K562 (cell line): ENCODE data around the gene TRIO. TPM values are rescaled to one million over a fixed set of nuclear protein-coding genes. Genes with fewer than 3 reads are reported as not detected.

Source experiments
- ATAC-seq: fragments of 200-7000 bp; cut with Tn5 transposase; 3 replicates; pipeline ENCODE4 v1.9.1; 2020; ENCODE audit warnings: moderate library complexity
- BruUV-seq: library from RNA; stranded (reverse); fragments of 400-500 nt; replicated peaks from 2 replicates; lab custom pipeline; 2021; lab: Mats Ljungman, UMichigan
- CTCF ChIA-PET: fragments of 300-600 bp; formaldehyde crosslinking; extraction: SDS; loops from one replicate; lab custom pipeline; 2021; ENCODE audit warnings: low intra/inter-chr PET ratio; lab: Yijun Ruan, JAX
- POLR2A ChIA-PET: fragments of 300-600, 350-650 bp; sonication (Branson Sonifier 250); formaldehyde crosslinking; extraction: SDS; loops from one replicate; lab custom pipeline; 2021; ENCODE audit warnings: antibody characterized with exemption, inconsistent platforms; lab: Yijun Ruan, JAX
- DNase-seq, 4 experiments: peaks; one replicate each; pipeline versions ENCODE4 v3.0.0 to v3.0.0-alpha.2; 2011 to 2018; ENCODE audit warnings: low spot score in 3 of 4, mixed read lengths in 3 of 4; ENCODE audit errors: extremely low read depth in 1 of 4
- FAIRE-seq: peaks from 2 replicates; lab custom pipeline; 2011; peaks lifted over from hg19 to GRCh38; lab: Jason Lieb, UNC
- H2AFZ ChIP-seq: 2 replicates; pipeline ENCODE4 v1.6.0; 2011; ENCODE audit warnings: low read depth, low read length, control low read depth, inconsistent platforms
- H3K27ac ChIP-seq: fragments of 200-600 bp; 3 replicates; pipeline ENCODE4 v1.8.0; 2011; ENCODE audit warnings: low read depth, mild to moderate bottlenecking, control low read depth, inconsistent platforms, low read length, moderate library complexity, mixed read lengths; ENCODE audit errors: extremely low read depth
- H3K27me3 ChIP-seq, 2 experiments: fragments of 300-600 bp in 1 of 2; 2 replicates in 1 of 2; 3 replicates in 1 of 2; pipeline versions ENCODE4 v1.6.0 to v1.8.0; 2011; ENCODE audit warnings: inconsistent platforms in 2 of 2, low read length in 2 of 2, mild to moderate bottlenecking in 1 of 2, mixed read lengths in 1 of 2, moderate library complexity in 1 of 2; ENCODE audit not compliant: control insufficient read depth in 2 of 2, insufficient read depth in 2 of 2
- H3K36me3 ChIP-seq: fragments of 300-600 bp; 3 replicates; pipeline ENCODE4 v1.8.0; 2011; ENCODE audit warnings: mild to moderate bottlenecking, low read length, inconsistent platforms; ENCODE audit not compliant: control insufficient read depth, insufficient read depth
- H3K4me1 ChIP-seq, 2 experiments: fragments of 200-600 bp in 1 of 2; replicated peaks in 1 of 2; 2 replicates in 1 of 2; 3 replicates in 1 of 2; pipeline versions ENCODE4 v1.5.1 to v1.8.0; 2011; ENCODE audit warnings: inconsistent platforms in 2 of 2, low read length in 2 of 2, mild to moderate bottlenecking in 1 of 2, mixed read lengths in 1 of 2, moderate library complexity in 1 of 2; ENCODE audit not compliant: control insufficient read depth in 2 of 2, insufficient read depth in 2 of 2
- H3K4me2 ChIP-seq: 2 replicates; pipeline ENCODE4 v1.6.1; 2011; ENCODE audit warnings: low read length, control low read depth, inconsistent platforms, mixed read lengths; ENCODE audit not compliant: insufficient read depth
- H3K4me3 ChIP-seq: fragments of 200-600 bp; sonication (generic), shearing (Covaris generic); 2 replicates; pipeline ENCODE4 v1.5.1; 2016; ENCODE audit warnings: control low read depth, inconsistent platforms
- H3K79me2 ChIP-seq: fragments of 200-600 bp; 3 replicates; pipeline ENCODE4 v1.8.0; 2011; ENCODE audit warnings: low read length, inconsistent platforms; ENCODE audit not compliant: control insufficient read depth, insufficient read depth
- H3K9ac ChIP-seq, 2 experiments: 2 replicates each; pipeline versions ENCODE4 v1.6.0 to v1.6.1; 2011; ENCODE audit warnings: low read depth in 2 of 2, low read length in 2 of 2, control low read depth in 1 of 2, inconsistent platforms in 1 of 2, mild to moderate bottlenecking in 1 of 2, mixed read lengths in 1 of 2; ENCODE audit not compliant: insufficient read depth in 1 of 2
- H3K9me1 ChIP-seq: one replicate; pipeline ENCODE4 v1.6.0; 2011; ENCODE audit warnings: inconsistent platforms, mild to moderate bottlenecking, low read length, moderate library complexity; ENCODE audit not compliant: control insufficient read depth, insufficient read depth
- H3K9me3 ChIP-seq: replicated peaks from 2 replicates; pipeline ENCODE4 v1.5.1; 2011; ENCODE audit warnings: low read depth, low read length, inconsistent platforms; ENCODE audit not compliant: control insufficient read depth, insufficient read depth
- H4K20me1 ChIP-seq: replicated peaks from 2 replicates; pipeline ENCODE4 v1.6.1; 2011; ENCODE audit warnings: low read length, inconsistent platforms, mixed read lengths; ENCODE audit not compliant: control insufficient read depth, insufficient read depth
- FIP1L1 ChIP-seq: fragments of 200-400 bp; formaldehyde crosslinking; IDR thresholded peaks from 2 replicates; pipeline ENCODE4 v1.6.1; 2018; ENCODE audit warnings: mild to moderate bottlenecking, low read depth, low read length; ENCODE audit not compliant: poor library complexity, severe bottlenecking
- FUS ChIP-seq: fragments of 200-400 bp; formaldehyde crosslinking; optimal IDR thresholded peaks from 2 replicates; pipeline ENCODE3; 2017; ENCODE audit warnings: low read depth, low read length
- GTF2E2 ChIP-seq: fragments of 200-800 bp; sonication (Bioruptor generic); IDR thresholded peaks from 2 replicates; pipeline ENCODE4 v1.6.1; 2016; ENCODE audit warnings: missing genetic modification characterization, missing compliant biosample characterization
- JUND ChIP-seq, 2 experiments: IDR thresholded peaks; 2 replicates in 1 of 2; 3 replicates in 1 of 2; pipeline ENCODE4 v1.6.1; 2011; ENCODE audit warnings: borderline replicate concordance in 2 of 2, low read depth in 2 of 2, low read length in 2 of 2, improper control_type of control experiment in 1 of 2, missing biosample characterization in 1 of 2, missing genetic modification characterization in 1 of 2, missing genetic modification reagents in 1 of 2
- MCM3 ChIP-seq: fragments of 450-650 bp; IDR thresholded peaks from 2 replicates; pipeline ENCODE4 v1.6.1; 2016
- MYNN ChIP-seq, 2 experiments: sonication (generic); formaldehyde crosslinking in 1 of 2; IDR thresholded peaks; 2 replicates each; pipeline versions ENCODE4 v1.5.0 to v1.6.1; 2016 to 2020; ENCODE audit warnings: antibody characterized with exemption in 1 of 2, missing genetic modification reagents in 1 of 2
- PYGO2 ChIP-seq: fragments of 450-650 bp; IDR thresholded peaks from 2 replicates; pipeline ENCODE4 v1.6.1; 2016; ENCODE audit warnings: mild to moderate bottlenecking, missing genetic modification characterization, moderate library complexity, missing compliant biosample characterization
- RBM25 ChIP-seq: fragments of 200-400 bp; formaldehyde crosslinking; IDR thresholded peaks from 2 replicates; pipeline ENCODE4 v1.6.1; 2018; ENCODE audit warnings: low read length, low read depth, moderate library complexity; ENCODE audit not compliant: severe bottlenecking
- ZNF76 ChIP-seq: fragments of 250-450 bp; sonication (Bioruptor Pico); IDR thresholded peaks from 2 replicates; pipeline ENCODE4 v1.4.0; 2020; ENCODE audit warnings: mild to moderate bottlenecking, moderate library complexity, borderline replicate concordance
- ZNF766 ChIP-seq: fragments of 200-800 bp; sonication (Bioruptor generic); conservative IDR thresholded peaks from 2 replicates; pipeline ENCODE4 v1.6.1; 2016; ENCODE audit warnings: missing genetic modification characterization, missing compliant biosample characterization
- WGBS: fragments of 100-300 bp; shearing (Covaris generic); methylation state at CpG from one replicate; pipeline ENCODE4 v1.1.6; 2016; ENCODE audit warnings: low coverage, mixed read lengths; ENCODE audit not compliant: insufficient coverage; ENCODE audit errors: missing lambda C conversion rate; 5-methylcytosine and 5-hydroxymethylcytosine counted together
- in situ Hi-C: fragments of 300-500 bp; cut with MboI; formaldehyde crosslinking; loops from 4 replicates; pipeline ENCODE4 v1.15.0; 2018; ENCODE audit warnings: inconsistent platforms, mixed read lengths
- intact Hi-C: fragments of 100-400 bp; cut with micrococcal nuclease; formaldehyde crosslinking; loops from 2 replicates; pipeline ENCODE4 v1.14.2; 2022
- polyA plus RNA-seq, 8 experiments: library from polyadenylated mRNA; depleted of rRNA in 4 of 8; stranded (reverse) in 5 of 8; unstranded in 3 of 8; fragments of >200 nt; fragmentation: Nextera tagmentation in 2 of 8; fragmentation: Illumina TruSeq in 1 of 8; extraction: Ambion mirVana in 2 of 8; extraction: Trizol in 1 of 8; gene quantifications; 2 replicates each; pipeline versions ENCODE4 v1.2.1 to v1.2.3, GENCODE V29; 2011 to 2014; ENCODE audit warnings: inconsistent platforms in 1 of 8, missing spikeins in 1 of 8
- total RNA-seq, 7 experiments: library from RNA; depleted of rRNA in 6 of 7; stranded (reverse); fragments of >200 nt in 6 of 7; fragmentation: Illumina TruSeq in 2 of 7; extraction: Trizol in 2 of 7; gene quantifications; 2 replicates each; pipeline versions ENCODE4 v1.2.1 to v1.2.3, GENCODE V29; 2011 to 2021; ENCODE audit warnings: low replicate concordance in 1 of 7
- TF ChIP-seq, protein P1 (sequence below): fragments of 450-650 bp; IDR thresholded peaks from 2 replicates; pipeline ENCODE4 v1.6.1; 2016; ENCODE audit warnings: antibody characterized with exemption
- TF ChIP-seq, protein P2 (sequence below): fragments of 250-450 bp; sonication (Bioruptor Pico); IDR thresholded peaks from 2 replicates; pipeline ENCODE4 v1.4.0; 2020; ENCODE audit warnings: mild to moderate bottlenecking, moderate library complexity

TRIO gene
- total and polyA plus RNA-seq, 9 of the 15 experiments (the other 6 are each of a cell fraction or from before 2014, with no cell fraction given): 0.24 to 5.0 (median 1.1) TPM

DNA sequence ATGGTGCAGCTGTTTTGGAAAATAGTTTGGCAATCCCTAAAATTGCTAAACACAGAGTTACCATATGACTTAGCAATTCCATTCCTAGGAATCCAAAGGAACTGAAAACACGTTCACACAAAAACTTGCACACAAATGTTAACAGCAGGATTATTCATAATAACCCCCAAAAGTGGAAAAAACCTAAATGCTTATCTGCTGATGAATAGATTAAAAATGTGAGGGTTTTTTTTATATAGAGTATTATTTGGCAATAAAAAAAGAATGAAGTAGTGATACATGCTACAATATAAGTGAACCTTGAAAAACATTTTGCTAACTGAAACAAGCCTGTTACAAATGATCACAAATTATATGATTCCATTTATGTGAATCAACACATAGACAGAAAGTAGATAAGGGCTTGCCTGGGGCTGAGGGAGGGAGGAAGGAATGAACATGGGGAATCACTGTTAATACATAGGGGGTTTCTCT is 45.1 kb upstream of the TRIO start:
- in situ Hi-C loops (no loop called here), intact Hi-C loops (no loop called here)
- Histone ChIP-seq H3K27ac (no peak overlapping the region), H3K4me2 (no peak overlapping the region), H3K27me3 (0 out of 5 replicates have a peak, but pooled peaks cover 0 to 5% of the 10 kb centered on the region in 2 experiments), H3K9me1 (no peaks in the 10 kb centered on the region), H3K9ac (no peak overlapping the region), H4K20me1 (no peaks in the 10 kb centered on the region), H3K4me3 (no peak overlapping the region), H2AFZ (no peak overlapping the region), H3K79me2 (no peaks in the 10 kb centered on the region), H3K4me1 (no peaks in the 10 kb centered on the region), H3K9me3 (no peaks in the 10 kb centered on the region), H3K36me3 (no peaks in the 10 kb centered on the region)
- DNase-seq (no peak), ATAC-seq (no peak), FAIRE-seq (no peak)
- BruUV-seq: no TSS peak
- POLR2A ChIA-PET: no interaction called here
- CTCF ChIA-PET: no interaction called here
- WGBS: 0% methylated on average over 1 of the region's 1 CpG
- TF ChIP-seq, protein P1, sequence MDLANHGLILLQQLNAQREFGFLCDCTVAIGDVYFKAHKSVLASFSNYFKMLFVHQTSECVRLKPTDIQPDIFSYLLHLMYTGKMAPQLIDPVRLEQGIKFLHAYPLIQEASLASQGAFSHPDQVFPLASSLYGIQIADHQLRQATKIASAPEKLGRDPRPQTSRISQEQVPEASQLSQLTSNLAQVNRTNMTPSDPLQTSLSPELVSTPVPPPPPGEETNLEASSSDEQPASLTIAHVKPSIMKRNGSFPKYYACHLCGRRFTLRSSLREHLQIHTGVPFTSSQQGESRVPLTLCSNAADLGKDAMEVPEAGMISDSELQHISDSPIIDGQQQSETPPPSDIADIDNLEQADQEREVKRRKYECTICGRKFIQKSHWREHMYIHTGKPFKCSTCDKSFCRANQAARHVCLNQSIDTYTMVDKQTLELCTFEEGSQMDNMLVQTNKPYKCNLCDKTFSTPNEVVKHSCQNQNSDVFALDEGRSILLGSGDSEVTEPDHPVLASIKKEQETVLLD: no peak
- TF ChIP-seq MYNN (IDR thresholded peaks at IDR 0.05) (no peak), MYNN (CRISPR knock-in tag; IDR thresholded peaks at IDR 0.05) (no peak), FIP1L1 (no peak), ZNF766 (no peak), JUND (IDR thresholded peaks at IDR 0.05; ENCODE audit: borderline replicate concordance, low read depth, low read length) (no peak), JUND (tag; IDR thresholded peaks at IDR 0.05; ENCODE audit: borderline replicate concordance, low read depth, low read length) (no peak), GTF2E2 (no peak), MCM3 (no peak), ZNF76 (CRISPR knock-in tag) (no peak), PYGO2 (no peak), FUS (no peak), RBM25 (no peak)
- TF ChIP-seq, protein P2, sequence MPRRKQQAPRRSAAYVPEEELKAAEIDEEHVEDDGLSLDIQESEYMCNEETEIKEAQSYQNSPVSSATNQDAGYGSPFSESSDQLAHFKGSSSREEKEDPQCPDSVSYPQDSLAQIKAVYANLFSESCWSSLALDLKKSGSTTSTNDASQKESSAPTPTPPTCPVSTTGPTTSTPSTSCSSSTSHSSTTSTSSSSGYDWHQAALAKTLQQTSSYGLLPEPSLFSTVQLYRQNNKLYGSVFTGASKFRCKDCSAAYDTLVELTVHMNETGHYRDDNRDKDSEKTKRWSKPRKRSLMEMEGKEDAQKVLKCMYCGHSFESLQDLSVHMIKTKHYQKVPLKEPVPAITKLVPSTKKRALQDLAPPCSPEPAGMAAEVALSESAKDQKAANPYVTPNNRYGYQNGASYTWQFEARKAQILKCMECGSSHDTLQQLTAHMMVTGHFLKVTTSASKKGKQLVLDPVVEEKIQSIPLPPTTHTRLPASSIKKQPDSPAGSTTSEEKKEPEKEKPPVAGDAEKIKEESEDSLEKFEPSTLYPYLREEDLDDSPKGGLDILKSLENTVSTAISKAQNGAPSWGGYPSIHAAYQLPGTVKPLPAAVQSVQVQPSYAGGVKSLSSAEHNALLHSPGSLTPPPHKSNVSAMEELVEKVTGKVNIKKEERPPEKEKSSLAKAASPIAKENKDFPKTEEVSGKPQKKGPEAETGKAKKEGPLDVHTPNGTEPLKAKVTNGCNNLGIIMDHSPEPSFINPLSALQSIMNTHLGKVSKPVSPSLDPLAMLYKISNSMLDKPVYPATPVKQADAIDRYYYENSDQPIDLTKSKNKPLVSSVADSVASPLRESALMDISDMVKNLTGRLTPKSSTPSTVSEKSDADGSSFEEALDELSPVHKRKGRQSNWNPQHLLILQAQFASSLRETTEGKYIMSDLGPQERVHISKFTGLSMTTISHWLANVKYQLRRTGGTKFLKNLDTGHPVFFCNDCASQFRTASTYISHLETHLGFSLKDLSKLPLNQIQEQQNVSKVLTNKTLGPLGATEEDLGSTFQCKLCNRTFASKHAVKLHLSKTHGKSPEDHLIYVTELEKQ (CRISPR knock-in tag): no peak
